Spleen (tissue), 7 donors: ENCODE measurements around the gene DUSP2.

Experiments used
- POLR2A ChIP-seq, 3 donors: fragments of 450-650 bp; IDR thresholded peaks; one replicate each; pipeline ENCODE4 v1.5.1; 2017; ENCODE audit warnings: antibody characterized with exemption in 3 of 3, mild to moderate bottlenecking in 1 of 3
- TF ChIP-seq, protein P1 (sequence below), 11 experiments: fragments of 200-600 bp in 7 of 11; fragments of 450-650 bp in 4 of 11; sonication (generic) in 4 of 11; IDR thresholded peaks in 8 of 11; conservative IDR thresholded peaks in 3 of 11; 1 replicate in 7 of 11; 2 replicates in 4 of 11; pipeline versions ENCODE4 v1.4.0 to v1.8.0; 2016 to 2021; ENCODE audit warnings: antibody characterized with exemption in 11 of 11, inconsistent platforms in 4 of 11, mild to moderate bottlenecking in 1 of 11
- donor health status: DM: no; HTN: no; CAD: no; lungs with moderate emphysema.
- donor health status: DM: no; HTN: no; CAD: no.
- donor health status: DM: no; HTN: no; CAD: no.

DNA sequence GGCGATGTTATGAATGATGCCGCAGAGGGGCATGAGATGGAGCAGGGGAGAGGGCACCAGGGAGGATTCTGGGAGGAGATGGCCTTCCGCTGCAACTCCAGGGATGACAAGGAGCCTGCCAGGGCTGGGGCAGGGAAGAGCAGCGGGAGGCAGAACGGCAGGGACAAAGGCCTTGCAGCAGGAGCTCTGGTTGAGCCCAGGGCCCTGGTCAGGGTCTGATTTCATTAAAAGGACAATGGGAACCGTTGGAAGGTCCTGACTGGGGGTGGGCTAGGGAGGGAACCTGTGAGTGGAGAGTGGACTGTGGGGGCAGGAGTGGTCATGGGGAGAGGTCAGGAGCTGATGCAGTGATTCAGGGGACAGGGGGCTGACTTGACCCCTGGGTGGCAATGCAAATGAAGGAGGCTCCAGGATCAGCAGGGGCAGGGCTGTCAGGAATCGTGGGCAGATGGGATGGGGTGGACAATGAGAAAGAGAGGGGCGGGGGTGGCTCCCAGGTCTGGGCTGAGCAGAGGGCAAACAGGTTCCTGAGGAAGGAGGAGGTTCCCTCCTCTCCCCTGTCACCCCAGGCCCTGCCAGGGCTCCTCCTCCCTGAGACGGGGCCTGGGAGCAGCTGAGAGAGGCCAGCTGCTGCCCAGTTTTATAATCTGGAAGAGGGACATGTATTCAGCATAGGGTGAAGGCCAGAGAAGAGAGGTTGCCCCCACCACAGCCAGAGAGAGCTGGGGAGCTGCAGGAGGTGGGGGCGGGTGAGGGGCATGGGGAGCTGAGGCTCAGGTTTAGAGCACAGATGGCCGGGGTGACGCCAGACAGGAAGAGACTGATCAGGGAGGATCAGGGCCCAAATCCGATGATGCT, 7.3 kb upstream of the DUSP2 start:
- TF ChIP-seq, protein P1, sequence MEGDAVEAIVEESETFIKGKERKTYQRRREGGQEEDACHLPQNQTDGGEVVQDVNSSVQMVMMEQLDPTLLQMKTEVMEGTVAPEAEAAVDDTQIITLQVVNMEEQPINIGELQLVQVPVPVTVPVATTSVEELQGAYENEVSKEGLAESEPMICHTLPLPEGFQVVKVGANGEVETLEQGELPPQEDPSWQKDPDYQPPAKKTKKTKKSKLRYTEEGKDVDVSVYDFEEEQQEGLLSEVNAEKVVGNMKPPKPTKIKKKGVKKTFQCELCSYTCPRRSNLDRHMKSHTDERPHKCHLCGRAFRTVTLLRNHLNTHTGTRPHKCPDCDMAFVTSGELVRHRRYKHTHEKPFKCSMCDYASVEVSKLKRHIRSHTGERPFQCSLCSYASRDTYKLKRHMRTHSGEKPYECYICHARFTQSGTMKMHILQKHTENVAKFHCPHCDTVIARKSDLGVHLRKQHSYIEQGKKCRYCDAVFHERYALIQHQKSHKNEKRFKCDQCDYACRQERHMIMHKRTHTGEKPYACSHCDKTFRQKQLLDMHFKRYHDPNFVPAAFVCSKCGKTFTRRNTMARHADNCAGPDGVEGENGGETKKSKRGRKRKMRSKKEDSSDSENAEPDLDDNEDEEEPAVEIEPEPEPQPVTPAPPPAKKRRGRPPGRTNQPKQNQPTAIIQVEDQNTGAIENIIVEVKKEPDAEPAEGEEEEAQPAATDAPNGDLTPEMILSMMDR (IDR thresholded peaks at IDR 0.05 in 8 of 11, conservative IDR thresholded peaks at IDR 0.05 in 3 of 11), result no peak
- TF ChIP-seq POLR2A (IDR thresholded peaks at IDR 0.05), result no peak
